Esophagus muscularis mucosa (tissue), 4 donors: ENCODE measurements around the gene FABP3. TPM values are rescaled to one million over a fixed set of nuclear protein-coding genes. Genes with fewer than 3 reads are reported as not detected.

Experiments used
- DNase-seq: peaks from one replicate; pipeline ENCODE4 v3.0.0-alpha.2; 2017; ENCODE audit errors: extremely low spot score
- H3K27ac ChIP-seq, 4 donors: fragments of 200-600 bp; sonication (generic); replicated peaks in 1 of 4; 1 replicate in 3 of 4; 2 replicates in 1 of 4; pipeline ENCODE4 v1.5.1; 2016 to 2019; ENCODE audit warnings: mild to moderate bottlenecking in 1 of 4
- H3K27me3 ChIP-seq, 4 donors: fragments of 200-600 bp; sonication (generic); one replicate each; pipeline versions ENCODE4 v1.5.1 to v1.6.0; 2016 to 2019
- H3K36me3 ChIP-seq, 4 donors: fragments of 200-600 bp; sonication (generic); one replicate each; pipeline ENCODE4 v1.5.1; 2016 to 2019
- H3K4me1 ChIP-seq, 4 donors: fragments of 200-600 bp; sonication (generic); one replicate each; pipeline ENCODE4 v1.5.1; 2016 to 2019
- H3K4me3 ChIP-seq, 4 donors: fragments of 200-600 bp; sonication (generic); 1 replicate in 2 of 4; 2 replicates in 2 of 4; pipeline ENCODE4 v1.5.1; 2016 to 2019; ENCODE audit warnings: mild to moderate bottlenecking in 4 of 4, moderate library complexity in 1 of 4
- H3K9me3 ChIP-seq, 4 donors: fragments of 200-600 bp; sonication (generic); 1 replicate in 3 of 4; 2 replicates in 1 of 4; pipeline ENCODE4 v1.5.1; 2016 to 2019
- EP300 ChIP-seq: sonication (generic); formaldehyde crosslinking; IDR thresholded peaks from one replicate; pipeline ENCODE4 v1.6.1; 2017; ENCODE audit warnings: antibody characterized with exemption
- POLR2A ChIP-seq: fragments of 450-650 bp; IDR thresholded peaks from one replicate; pipeline ENCODE4 v1.6.1; 2017; ENCODE audit warnings: antibody characterized with exemption, moderate library complexity, mild to moderate bottlenecking, low read depth
- POLR2AphosphoS5 ChIP-seq, 2 donors: sonication (generic); formaldehyde crosslinking; IDR thresholded peaks; one replicate each; pipeline ENCODE4 v1.6.1; 2017; ENCODE audit warnings: antibody characterized with exemption in 2 of 2
- WGBS: methylation state at CpG from one replicate; pipeline ENCODE4 v1.1.5; 2018; 5-methylcytosine and 5-hydroxymethylcytosine counted together
- intact Hi-C: fragments of 100-400 bp; cut with DNase I; formaldehyde crosslinking; loops from one replicate; pipeline ENCODE4 v1.15.1; 2023
- total RNA-seq, 4 donors: library from RNA; depleted of rRNA; stranded (reverse); fragments of >200 nt; gene quantifications; one replicate each; pipeline versions ENCODE4 v1.1.0 to v1.2.1, GENCODE V29; 2016
- TF ChIP-seq, protein P1 (sequence below), 3 experiments: fragments of 200-600 bp in 2 of 3; fragments of 450-650 bp in 1 of 3; sonication (generic) in 2 of 3; IDR thresholded peaks; one replicate each; pipeline ENCODE4 v1.5.1; 2017 to 2019; ENCODE audit warnings: antibody characterized with exemption in 3 of 3, mild to moderate bottlenecking in 2 of 3, moderate library complexity in 1 of 3

FABP3 gene
- total RNA-seq, 4 donors from 2014 or later: 14.6 to 38.6 (median 29.8) TPM

DNA sequence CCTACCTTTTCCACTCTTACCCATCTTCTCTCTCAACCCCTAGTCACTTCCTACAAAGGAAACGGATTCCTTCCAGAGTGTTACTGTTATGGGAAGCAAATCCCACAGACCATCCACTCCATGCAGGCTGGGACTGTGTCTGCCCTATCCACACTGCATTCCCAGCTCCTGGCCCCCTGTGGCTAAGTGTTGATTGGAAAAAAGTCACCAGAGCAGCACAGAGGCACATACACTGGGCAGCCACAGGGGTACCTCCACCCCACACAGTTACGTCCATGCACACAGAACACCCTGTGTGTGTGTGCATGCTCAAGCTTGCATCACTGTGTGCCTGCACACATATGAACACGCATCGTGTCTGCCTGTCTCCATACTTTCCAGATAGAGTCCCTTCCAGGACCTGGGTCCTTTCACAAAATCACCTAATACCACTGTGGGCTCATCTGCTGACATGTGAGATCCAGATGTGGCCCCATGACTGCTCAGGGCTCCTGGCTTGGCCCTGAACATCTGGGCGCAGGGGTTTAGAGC is 36.0 kb upstream of the FABP3 start:
- Histone ChIP-seq H3K4me3 (no peak overlapping the region), H3K4me1 (peaks cover 9 to 17% (median 14%) of the 10 kb centered on the region in 4 donors), H3K27me3 (peaks cover 0 to 23% (median 4%) of the 10 kb centered on the region in 4 donors), H3K27ac (no peak overlapping the region), H3K9me3 (no peaks in the 10 kb centered on the region), H3K36me3 (no peaks in the 10 kb centered on the region)
- TF ChIP-seq, protein P1, sequence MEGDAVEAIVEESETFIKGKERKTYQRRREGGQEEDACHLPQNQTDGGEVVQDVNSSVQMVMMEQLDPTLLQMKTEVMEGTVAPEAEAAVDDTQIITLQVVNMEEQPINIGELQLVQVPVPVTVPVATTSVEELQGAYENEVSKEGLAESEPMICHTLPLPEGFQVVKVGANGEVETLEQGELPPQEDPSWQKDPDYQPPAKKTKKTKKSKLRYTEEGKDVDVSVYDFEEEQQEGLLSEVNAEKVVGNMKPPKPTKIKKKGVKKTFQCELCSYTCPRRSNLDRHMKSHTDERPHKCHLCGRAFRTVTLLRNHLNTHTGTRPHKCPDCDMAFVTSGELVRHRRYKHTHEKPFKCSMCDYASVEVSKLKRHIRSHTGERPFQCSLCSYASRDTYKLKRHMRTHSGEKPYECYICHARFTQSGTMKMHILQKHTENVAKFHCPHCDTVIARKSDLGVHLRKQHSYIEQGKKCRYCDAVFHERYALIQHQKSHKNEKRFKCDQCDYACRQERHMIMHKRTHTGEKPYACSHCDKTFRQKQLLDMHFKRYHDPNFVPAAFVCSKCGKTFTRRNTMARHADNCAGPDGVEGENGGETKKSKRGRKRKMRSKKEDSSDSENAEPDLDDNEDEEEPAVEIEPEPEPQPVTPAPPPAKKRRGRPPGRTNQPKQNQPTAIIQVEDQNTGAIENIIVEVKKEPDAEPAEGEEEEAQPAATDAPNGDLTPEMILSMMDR (IDR thresholded peaks at IDR 0.05): no peak
- TF ChIP-seq EP300: no peak
- WGBS: 94% methylated on average over 5 of the region's 5 CpGs
- DNase-seq: no peak
- intact Hi-C loops: no loop called here

DNA sequence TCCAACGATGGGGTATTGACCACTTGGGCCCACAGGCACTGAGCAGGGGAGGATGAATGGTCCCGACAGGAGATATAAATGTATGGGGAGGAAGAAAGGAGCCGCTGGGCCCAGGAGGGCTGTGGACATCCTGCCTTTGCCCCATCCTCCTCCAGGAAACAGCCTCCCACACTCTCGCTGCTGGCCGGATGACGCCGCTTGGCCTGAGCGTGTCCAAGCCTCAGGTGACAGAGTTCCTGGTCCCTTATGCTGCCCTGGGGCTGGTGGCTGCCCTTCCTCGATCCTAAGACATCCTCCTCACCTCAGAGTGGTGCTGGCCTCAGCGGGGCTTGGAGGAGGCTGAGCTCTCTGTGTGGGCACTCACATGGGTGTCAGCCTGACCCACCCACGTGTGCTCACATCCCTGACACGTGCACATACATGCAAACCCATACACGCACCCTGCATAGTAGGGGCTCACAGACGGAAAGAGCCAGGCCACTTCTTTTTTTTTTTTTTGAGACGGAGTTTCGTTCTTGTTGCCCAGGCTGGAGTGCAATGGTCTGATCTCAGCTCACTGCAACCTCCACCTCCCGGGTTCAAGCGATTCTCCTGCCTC is 34.3 kb upstream of the FABP3 start:
- TF ChIP-seq POLR2A (no peak), POLR2AphosphoS5 (IDR thresholded peaks at IDR 0.05) (no peak)
- H3K36me3 ChIP-seq: no peaks in the 10 kb centered on the region
- H3K4me3 ChIP-seq: no peak overlapping the region
- no peak for DNase-seq
- 85% methylated on average over 18 of the region's 18 CpGs for WGBS
- H3K27me3 ChIP-seq: peaks cover 0 to 16% (median under 1%) of the 10 kb centered on the region in 4 donors
- intact Hi-C loops: no loop called here
- H3K4me1 ChIP-seq: no peaks in the 10 kb centered on the region
- H3K9me3 ChIP-seq: no peaks in the 10 kb centered on the region
- no peak overlapping the region for H3K27ac ChIP-seq

DNA sequence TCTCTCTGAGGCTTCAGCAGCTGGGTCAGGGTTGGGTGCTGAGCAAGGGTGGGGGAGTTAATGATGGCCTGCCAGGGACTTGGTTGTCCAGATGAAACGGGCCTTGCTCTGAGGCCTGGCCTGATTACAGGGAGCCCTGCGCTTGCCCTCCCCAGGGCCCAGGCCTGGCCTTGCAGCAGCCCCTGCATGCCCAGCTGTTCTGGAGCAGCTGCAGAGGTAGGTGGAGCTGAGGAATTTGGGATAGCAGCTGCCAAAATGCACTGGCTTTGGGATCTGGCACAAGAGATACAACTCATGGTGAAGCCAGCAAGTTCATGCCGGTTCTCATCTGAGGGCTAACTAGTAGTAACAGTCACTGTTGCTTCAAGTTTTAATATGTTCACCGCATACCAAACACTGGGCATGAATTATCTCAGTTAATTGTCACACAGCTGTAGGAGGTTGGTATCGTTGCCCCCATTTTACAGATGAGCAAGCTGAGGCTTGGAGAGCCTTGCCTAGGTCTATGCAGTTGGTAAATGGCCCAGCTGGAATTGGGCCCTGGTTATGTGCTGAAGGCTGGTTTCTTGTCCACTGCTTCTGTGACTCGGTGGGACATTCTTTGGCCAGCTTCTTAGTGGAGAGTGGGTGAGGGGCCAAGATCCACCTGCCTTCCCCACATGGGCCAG is 32.8 kb upstream of the FABP3 start:
- 94% methylated on average over 3 of the region's 6 CpGs for WGBS
- DNase-seq: no peak
- TF ChIP-seq, protein P1 (IDR thresholded peaks at IDR 0.05): no peak
- TF ChIP-seq EP300 (no peak), POLR2AphosphoS5 (IDR thresholded peaks at IDR 0.05) (no peak), POLR2A (no peak)
- Histone ChIP-seq H3K9me3 (no peaks in the 10 kb centered on the region), H3K36me3 (no peaks in the 10 kb centered on the region), H3K4me1 (no peaks in the 10 kb centered on the region), H3K27ac (no peak overlapping the region), H3K4me3 (no peak overlapping the region), H3K27me3 (peaks cover 0 to 16% (median 0%) of the 10 kb centered on the region in 4 donors)
- intact Hi-C loops: no loop called here

DNA sequence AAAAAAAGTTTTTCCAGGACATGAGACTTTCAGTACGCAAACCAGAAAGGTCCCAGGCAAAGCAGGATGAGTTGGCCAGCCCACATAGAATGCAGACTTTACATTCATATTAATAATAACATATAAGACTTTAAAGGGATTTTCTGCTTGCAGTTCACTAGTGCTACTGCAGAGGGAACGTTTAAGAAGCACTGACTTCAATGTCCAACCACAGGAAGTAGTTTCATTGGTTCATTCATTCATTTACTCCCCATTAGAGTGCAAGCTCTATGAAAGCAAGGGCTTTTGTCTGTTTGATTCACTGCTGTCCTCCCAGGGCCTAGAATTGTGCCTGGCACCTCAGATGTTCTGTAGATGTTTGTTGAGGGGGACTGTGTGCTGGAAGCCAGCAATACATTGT is 28.4 kb upstream of the FABP3 start:
- intact Hi-C loops: no loop called here
- Histone ChIP-seq H3K27me3 (no peaks in the 10 kb centered on the region), H3K36me3 (no peaks in the 10 kb centered on the region), H3K4me1 (no peaks in the 10 kb centered on the region), H3K27ac (no peak overlapping the region), H3K9me3 (no peaks in the 10 kb centered on the region), H3K4me3 (no peak overlapping the region)
- no peak for TF ChIP-seq POLR2AphosphoS5 (IDR thresholded peaks at IDR 0.05)
- 46% methylated on average over 2 of the region's 2 CpGs for WGBS
- DNase-seq: no peak

DNA sequence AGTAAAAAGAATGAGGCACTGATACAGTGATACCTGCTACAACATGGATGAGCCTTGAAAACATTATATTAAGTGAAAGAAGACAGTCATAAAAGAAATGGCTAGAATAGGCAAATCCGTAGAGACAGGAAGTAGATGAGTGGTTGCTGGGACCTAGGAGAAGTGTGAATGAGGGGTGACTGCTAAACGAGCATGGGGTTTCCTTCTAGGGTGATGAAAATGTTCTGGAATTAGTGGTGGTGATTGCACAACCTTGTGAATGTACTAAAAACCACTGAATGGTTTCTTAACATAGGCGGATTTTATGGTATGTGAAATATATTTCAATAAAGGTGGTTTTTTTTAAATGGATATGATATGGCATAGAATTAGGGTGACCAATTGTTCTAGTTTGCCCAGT is 27.5 kb upstream of the FABP3 start:
- TF ChIP-seq, protein P1 (IDR thresholded peaks at IDR 0.05): no peak
- no peak for TF ChIP-seq EP300
- no peak for TF ChIP-seq POLR2A
- no peak for TF ChIP-seq POLR2AphosphoS5 (IDR thresholded peaks at IDR 0.05)
- WGBS: 56% methylated on average over 3 of the region's 3 CpGs
- H3K27ac ChIP-seq: no peak overlapping the region
- no peak overlapping the region for H3K4me3 ChIP-seq
- no peaks in the 10 kb centered on the region for H3K36me3 ChIP-seq
- H3K9me3 ChIP-seq: no peaks in the 10 kb centered on the region
- H3K4me1 ChIP-seq: no peaks in the 10 kb centered on the region
- intact Hi-C loops: no loop called here
- no peak for DNase-seq
- H3K27me3 ChIP-seq: no peaks in the 10 kb centered on the region
